Parathyroid adenoma (tissue), 2 donors: Measurements from ENCODE around the gene MLXIP.

Experiments used
- H2AFZ ChIP-seq: fragments of 300-600 bp; sonication (generic); one replicate; pipeline ENCODE4 v1.7.0; 2017; ENCODE audit warnings: antibody characterized with exemption, mild to moderate bottlenecking
- H3K27ac ChIP-seq: fragments of 300-600 bp; sonication (generic); one replicate; pipeline ENCODE4 v1.7.0; 2017
- H3K27me3 ChIP-seq: fragments of 300-600 bp; sonication (generic); one replicate; pipeline ENCODE4 v1.7.0; 2017; ENCODE audit warnings: low read length; ENCODE audit not compliant: control insufficient read depth, insufficient read depth
- H3K36me3 ChIP-seq: fragments of 300-600 bp; sonication (generic); one replicate; pipeline ENCODE4 v1.7.0; 2017; ENCODE audit warnings: low read length; ENCODE audit not compliant: control insufficient read depth, insufficient read depth
- H3K4me1 ChIP-seq: fragments of 300-600 bp; sonication (generic); one replicate; pipeline ENCODE4 v1.7.0; 2017; ENCODE audit warnings: control low read depth
- H3K4me2 ChIP-seq: fragments of 300-600 bp; sonication (generic); one replicate; pipeline ENCODE4 v1.7.0; 2017; ENCODE audit warnings: low read length
- H3K4me3 ChIP-seq: fragments of 300-600 bp; sonication (generic); one replicate; pipeline ENCODE4 v1.7.0; 2017; ENCODE audit warnings: low read depth, low read length
- H3K79me2 ChIP-seq: fragments of 300-600 bp; sonication (generic); one replicate; pipeline ENCODE4 v1.7.0; 2017; ENCODE audit warnings: control low read depth
- H3K9ac ChIP-seq: fragments of 300-600 bp; sonication (generic); one replicate; pipeline ENCODE4 v1.7.0; 2017; ENCODE audit warnings: mild to moderate bottlenecking
- H3K9me3 ChIP-seq: fragments of 300-600 bp; sonication (generic); one replicate; pipeline ENCODE4 v1.7.0; 2017; ENCODE audit warnings: low read length; ENCODE audit not compliant: control insufficient read depth
- TF ChIP-seq, protein P1 (sequence below): fragments of 300-600 bp; sonication (generic); IDR thresholded peaks from one replicate; pipeline ENCODE4 v1.7.0; 2017; ENCODE audit warnings: antibody characterized with exemption, mild to moderate bottlenecking
- donor health status: primary hyperparathyroidism.

MLXIP gene

DNA sequence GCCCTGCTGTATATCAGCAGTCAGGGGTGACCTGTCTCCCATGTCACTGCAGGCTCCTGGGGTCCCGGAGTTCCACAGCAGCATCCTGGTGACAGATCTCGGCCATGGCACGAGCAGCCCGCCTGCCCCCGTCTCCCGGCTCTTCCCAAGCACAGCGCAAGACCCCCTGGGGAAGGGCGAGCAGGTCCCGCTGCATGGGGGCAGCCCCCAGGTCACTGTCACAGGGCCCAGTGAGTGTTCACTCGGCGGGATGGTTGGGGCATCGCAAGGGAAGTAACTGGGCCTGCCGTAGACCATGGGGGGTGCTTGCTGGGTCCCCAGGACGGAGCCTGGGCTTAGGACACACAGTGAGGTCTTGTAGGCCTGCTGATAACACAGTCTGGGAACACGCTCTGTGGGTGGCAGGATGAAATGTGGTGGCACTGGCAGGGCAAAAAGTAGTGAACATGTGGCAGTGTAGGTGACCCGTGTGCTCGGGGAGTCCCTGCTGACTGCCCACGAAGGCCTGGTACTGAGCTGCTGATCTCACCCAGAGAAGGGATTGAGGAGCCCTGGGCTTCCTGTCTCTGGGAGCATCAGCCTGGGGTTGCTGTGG is 57.0 kb downstream of the MLXIP start:
- TF ChIP-seq, protein P1, sequence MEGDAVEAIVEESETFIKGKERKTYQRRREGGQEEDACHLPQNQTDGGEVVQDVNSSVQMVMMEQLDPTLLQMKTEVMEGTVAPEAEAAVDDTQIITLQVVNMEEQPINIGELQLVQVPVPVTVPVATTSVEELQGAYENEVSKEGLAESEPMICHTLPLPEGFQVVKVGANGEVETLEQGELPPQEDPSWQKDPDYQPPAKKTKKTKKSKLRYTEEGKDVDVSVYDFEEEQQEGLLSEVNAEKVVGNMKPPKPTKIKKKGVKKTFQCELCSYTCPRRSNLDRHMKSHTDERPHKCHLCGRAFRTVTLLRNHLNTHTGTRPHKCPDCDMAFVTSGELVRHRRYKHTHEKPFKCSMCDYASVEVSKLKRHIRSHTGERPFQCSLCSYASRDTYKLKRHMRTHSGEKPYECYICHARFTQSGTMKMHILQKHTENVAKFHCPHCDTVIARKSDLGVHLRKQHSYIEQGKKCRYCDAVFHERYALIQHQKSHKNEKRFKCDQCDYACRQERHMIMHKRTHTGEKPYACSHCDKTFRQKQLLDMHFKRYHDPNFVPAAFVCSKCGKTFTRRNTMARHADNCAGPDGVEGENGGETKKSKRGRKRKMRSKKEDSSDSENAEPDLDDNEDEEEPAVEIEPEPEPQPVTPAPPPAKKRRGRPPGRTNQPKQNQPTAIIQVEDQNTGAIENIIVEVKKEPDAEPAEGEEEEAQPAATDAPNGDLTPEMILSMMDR: no peak
- H3K27ac ChIP-seq: no peak overlapping the region
- no peak overlapping the region for H3K9ac ChIP-seq
- H3K36me3 ChIP-seq: no peaks in the 10 kb centered on the region
- H3K9me3 ChIP-seq: no peaks in the 10 kb centered on the region
- no peak overlapping the region for H2AFZ ChIP-seq
- H3K4me2 ChIP-seq: no peak overlapping the region
- peaks cover 9% of the 10 kb centered on the region for H3K4me1 ChIP-seq
- no peaks in the 10 kb centered on the region for H3K27me3 ChIP-seq
- H3K4me3 ChIP-seq: no peak overlapping the region
- no peaks in the 10 kb centered on the region for H3K79me2 ChIP-seq

DNA sequence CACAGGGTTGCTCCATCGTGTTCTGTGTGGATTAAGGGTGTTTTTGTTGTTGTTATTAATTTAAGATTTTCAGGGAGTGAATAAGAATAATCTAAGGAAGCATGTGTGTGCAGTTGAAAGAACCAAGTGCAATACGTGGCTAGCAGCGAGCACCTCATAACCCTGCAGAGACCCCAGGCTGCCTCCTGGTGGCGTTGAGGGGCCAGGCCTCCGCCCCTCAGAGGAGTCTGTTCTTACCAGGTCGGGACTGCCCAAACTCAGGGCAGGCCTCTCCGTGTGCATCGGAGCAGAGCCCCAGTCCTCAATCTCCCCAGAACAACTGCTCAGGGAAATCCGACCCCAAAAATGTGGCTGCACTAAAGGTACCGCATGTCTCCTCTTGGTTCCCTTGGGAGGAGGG is 58.7 kb downstream of the MLXIP start:
- H3K9ac ChIP-seq: no peak overlapping the region
- H3K27ac ChIP-seq: no peak overlapping the region
- H3K9me3 ChIP-seq: no peaks in the 10 kb centered on the region
- H3K79me2 ChIP-seq: peaks cover 2% of the 10 kb centered on the region
- peaks cover 9% of the 10 kb centered on the region for H3K4me1 ChIP-seq
- TF ChIP-seq, protein P1: no peak
- no peaks in the 10 kb centered on the region for H3K27me3 ChIP-seq
- H3K36me3 ChIP-seq: no peaks in the 10 kb centered on the region
- peak overlapping the region; percentile 30 for H2AFZ ChIP-seq
- H3K4me2 ChIP-seq: no peak overlapping the region
- H3K4me3 ChIP-seq: no peak overlapping the region

DNA sequence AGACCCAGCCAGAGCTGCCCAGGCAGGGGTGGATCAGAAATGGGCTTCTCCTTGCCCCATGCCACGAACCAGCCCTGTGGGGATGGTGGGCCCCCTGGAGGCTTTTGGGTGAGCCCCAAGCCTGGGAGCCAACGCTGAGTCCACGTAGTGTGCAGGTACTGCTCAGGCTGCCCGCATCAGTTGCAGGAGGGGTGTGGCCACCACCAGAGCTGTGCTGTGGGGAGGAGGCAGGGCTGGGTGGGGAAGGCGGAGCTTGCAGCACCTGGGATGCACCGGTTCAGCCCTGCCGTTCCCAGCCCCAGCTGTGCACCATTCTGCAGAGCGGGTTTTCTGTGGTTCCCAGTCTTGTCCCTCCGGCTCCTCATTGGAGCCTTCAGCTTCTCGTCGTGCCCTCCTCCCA is 59.1 kb downstream of the MLXIP start:
- TF ChIP-seq, protein P1: no peak
- H3K4me2 ChIP-seq: no peak overlapping the region
- no peaks in the 10 kb centered on the region for H3K27me3 ChIP-seq
- peaks cover 9% of the 10 kb centered on the region for H3K4me1 ChIP-seq
- no peak overlapping the region for H3K9ac ChIP-seq
- H3K36me3 ChIP-seq: no peaks in the 10 kb centered on the region
- no peak overlapping the region for H3K4me3 ChIP-seq
- H3K9me3 ChIP-seq: no peaks in the 10 kb centered on the region
- H2AFZ ChIP-seq: peak overlapping the region; percentile 30
- H3K79me2 ChIP-seq: peaks cover 2% of the 10 kb centered on the region
- H3K27ac ChIP-seq: peak overlapping the region; percentile 12

DNA sequence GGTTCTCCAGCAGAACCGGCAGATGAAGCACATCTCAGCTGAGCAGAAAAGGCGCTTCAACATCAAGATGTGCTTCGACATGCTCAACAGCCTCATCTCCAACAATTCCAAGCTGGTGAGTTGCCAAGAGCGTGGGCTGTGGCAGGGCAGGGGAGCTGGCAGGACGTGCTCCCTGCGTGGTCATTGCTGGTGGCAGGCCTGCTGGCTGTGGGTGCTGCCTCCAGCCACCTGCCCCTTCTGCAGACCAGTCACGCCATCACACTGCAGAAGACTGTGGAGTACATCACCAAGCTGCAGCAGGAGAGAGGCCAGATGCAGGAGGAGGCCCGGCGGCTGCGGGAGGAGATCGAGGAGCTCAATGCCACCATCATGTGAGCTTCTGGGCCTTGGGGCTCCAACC is 59.6 kb downstream of the MLXIP start:
- H2AFZ ChIP-seq: no peak overlapping the region
- no peak overlapping the region for H3K4me2 ChIP-seq
- TF ChIP-seq, protein P1: no peak
- peaks cover 9% of the 10 kb centered on the region for H3K4me1 ChIP-seq
- no peak overlapping the region for H3K4me3 ChIP-seq
- H3K9ac ChIP-seq: no peak overlapping the region
- H3K79me2 ChIP-seq: peaks cover 2% of the 10 kb centered on the region
- H3K27ac ChIP-seq: peak overlapping the region; percentile 12
- H3K9me3 ChIP-seq: no peaks in the 10 kb centered on the region
- H3K36me3 ChIP-seq: no peaks in the 10 kb centered on the region
- no peaks in the 10 kb centered on the region for H3K27me3 ChIP-seq

DNA sequence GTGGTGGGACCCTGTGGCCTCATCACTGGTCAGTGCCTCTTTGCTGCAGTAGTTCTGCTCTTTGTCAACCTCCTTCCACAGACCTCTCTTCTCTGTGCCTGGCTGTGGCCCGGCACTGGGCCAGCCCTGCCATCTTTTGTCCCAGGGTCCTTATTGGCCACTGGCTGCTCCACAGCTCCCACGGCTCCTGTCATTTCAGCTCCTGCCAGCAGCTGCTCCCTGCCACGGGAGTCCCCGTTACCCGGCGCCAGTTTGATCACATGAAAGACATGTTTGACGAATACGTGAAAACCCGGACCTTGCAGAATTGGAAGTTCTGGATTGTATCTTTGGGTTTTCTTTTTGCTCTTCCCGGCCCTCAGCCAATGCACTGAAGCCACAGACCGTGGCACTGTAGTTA is 60.1 kb downstream of the MLXIP start:
- Histone ChIP-seq H3K4me3 (no peak overlapping the region), H3K9ac (no peak overlapping the region), H3K79me2 (peaks cover 2% of the 10 kb centered on the region), H3K9me3 (no peaks in the 10 kb centered on the region), H3K36me3 (no peaks in the 10 kb centered on the region), H3K27me3 (no peaks in the 10 kb centered on the region), H3K27ac (no peak overlapping the region), H3K4me1 (peaks cover 9% of the 10 kb centered on the region), H2AFZ (no peak overlapping the region), H3K4me2 (no peak overlapping the region)
- TF ChIP-seq, protein P1: no peak
